Measurements from ENCODE around the gene SRGN. TPM values are rescaled to one million over a fixed set of nuclear protein-coding genes. Genes with fewer than 3 reads are reported as not detected.
A peak's percentile ranks its signal among the peaks of the same experiment; 100 is the strongest.

The SRGN gene
- total and polyA plus RNA-seq, 10 of the 15 experiments (the other 5 are each of a cell fraction or from before 2014, with no cell fraction given): 382 to 2,414 (median 885) TPM

DNA sequence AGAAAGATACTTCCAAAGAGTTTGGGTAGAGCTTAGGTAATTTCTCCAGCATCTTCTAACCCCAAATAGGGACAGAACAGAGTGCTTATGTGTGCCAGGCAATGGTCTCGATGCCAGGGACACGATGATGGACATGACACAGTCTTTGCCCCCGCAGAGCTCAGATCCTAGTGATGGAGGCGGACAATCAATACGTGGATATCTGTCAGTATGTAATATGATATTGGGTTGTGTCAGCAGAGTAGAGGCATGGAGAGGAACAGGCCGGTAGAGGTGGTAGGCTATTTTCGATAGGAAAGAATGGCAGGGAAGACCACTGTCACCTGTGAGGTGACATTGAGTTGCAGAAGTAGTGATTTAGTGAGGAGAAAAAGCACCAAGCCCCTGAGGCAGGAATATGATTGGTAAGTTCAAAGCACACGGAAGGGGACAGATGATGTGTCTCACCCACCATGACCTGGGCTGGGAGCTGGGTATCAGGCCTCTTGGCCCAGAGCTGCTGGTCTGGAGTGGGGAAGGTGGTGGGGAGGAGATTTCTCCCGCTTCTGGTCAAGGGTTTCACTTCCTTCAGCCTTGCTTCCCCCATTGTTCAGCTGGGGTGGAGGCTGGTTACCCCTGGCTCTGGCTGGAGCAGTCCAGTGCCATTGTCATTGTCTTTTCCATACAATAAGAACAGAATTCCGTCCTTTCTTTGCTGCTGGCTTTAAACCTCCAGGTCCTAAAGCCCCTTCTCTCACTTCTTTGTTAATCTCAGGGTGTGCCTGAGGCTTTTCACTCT, 36.0 kb upstream of the SRGN start (continued):
- TF ChIP-seq, protein P1, sequence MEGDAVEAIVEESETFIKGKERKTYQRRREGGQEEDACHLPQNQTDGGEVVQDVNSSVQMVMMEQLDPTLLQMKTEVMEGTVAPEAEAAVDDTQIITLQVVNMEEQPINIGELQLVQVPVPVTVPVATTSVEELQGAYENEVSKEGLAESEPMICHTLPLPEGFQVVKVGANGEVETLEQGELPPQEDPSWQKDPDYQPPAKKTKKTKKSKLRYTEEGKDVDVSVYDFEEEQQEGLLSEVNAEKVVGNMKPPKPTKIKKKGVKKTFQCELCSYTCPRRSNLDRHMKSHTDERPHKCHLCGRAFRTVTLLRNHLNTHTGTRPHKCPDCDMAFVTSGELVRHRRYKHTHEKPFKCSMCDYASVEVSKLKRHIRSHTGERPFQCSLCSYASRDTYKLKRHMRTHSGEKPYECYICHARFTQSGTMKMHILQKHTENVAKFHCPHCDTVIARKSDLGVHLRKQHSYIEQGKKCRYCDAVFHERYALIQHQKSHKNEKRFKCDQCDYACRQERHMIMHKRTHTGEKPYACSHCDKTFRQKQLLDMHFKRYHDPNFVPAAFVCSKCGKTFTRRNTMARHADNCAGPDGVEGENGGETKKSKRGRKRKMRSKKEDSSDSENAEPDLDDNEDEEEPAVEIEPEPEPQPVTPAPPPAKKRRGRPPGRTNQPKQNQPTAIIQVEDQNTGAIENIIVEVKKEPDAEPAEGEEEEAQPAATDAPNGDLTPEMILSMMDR (IDR thresholded peaks at IDR 0.05 in 2 of 3, conservative IDR thresholded peaks at IDR 0.05 in 1 of 3; ENCODE audit: control insufficient read depth in 2 of 3, extremely low read depth in 1 of 3, insufficient read depth in 1 of 3, low read depth in 3 of 3, low read length in 3 of 3): no peak
- TF ChIP-seq, protein P2, sequence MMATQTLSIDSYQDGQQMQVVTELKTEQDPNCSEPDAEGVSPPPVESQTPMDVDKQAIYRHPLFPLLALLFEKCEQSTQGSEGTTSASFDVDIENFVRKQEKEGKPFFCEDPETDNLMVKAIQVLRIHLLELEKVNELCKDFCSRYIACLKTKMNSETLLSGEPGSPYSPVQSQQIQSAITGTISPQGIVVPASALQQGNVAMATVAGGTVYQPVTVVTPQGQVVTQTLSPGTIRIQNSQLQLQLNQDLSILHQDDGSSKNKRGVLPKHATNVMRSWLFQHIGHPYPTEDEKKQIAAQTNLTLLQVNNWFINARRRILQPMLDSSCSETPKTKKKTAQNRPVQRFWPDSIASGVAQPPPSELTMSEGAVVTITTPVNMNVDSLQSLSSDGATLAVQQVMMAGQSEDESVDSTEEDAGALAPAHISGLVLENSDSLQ (IDR thresholded peaks at IDR 0.05): 0 out of 2 replicates have a peak, but pooled peaks have one; percentile 10
- TF ChIP-seq SP1 (IDR thresholded peaks at IDR 0.05; ENCODE audit: low read depth, low read length) (peak; percentile 25), EED (IDR thresholded peaks at IDR 0.05; ENCODE audit: low read depth) (peak; percentile 73), RAD21 (IDR thresholded peaks at IDR 0.05; ENCODE audit: insufficient read depth, low read depth, low read length) (no peak)
- TF ChIP-seq, protein P3, sequence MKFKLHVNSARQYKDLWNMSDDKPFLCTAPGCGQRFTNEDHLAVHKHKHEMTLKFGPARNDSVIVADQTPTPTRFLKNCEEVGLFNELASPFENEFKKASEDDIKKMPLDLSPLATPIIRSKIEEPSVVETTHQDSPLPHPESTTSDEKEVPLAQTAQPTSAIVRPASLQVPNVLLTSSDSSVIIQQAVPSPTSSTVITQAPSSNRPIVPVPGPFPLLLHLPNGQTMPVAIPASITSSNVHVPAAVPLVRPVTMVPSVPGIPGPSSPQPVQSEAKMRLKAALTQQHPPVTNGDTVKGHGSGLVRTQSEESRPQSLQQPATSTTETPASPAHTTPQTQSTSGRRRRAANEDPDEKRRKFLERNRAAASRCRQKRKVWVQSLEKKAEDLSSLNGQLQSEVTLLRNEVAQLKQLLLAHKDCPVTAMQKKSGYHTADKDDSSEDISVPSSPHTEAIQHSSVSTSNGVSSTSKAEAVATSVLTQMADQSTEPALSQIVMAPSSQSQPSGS (IDR thresholded peaks at IDR 0.05; ENCODE audit: low read length): no peak; the same call in 1 of the 2 replicates

All from GM12878 (cell line).